Kidney (tissue), 14 donors: ENCODE measurements around the gene MEGF10. TPM values are rescaled to one million over a fixed set of nuclear protein-coding genes. Genes with fewer than 3 reads are reported as not detected.
"Not testable (repeated sequence)": the region's sequence is repeated elsewhere in the genome, so short reads cannot be mapped to it uniquely, and the experiment has no call there.

Experiments used
- DNase-seq, 5 donors: peaks; one replicate each; pipeline ENCODE4 v3.0.0-alpha.2; 2013 to 2020
- FAIRE-seq: peaks from 2 replicates; lab custom pipeline; 2012; peaks lifted over from hg19 to GRCh38; lab: Jason Lieb, UNC
- H3K27ac ChIP-seq, 2 donors: one replicate each; pipeline ENCODE4 v1.7.0; 2013; ENCODE audit warnings: low read depth in 2 of 2, low read length in 2 of 2, inconsistent platforms in 1 of 2
- H3K27me3 ChIP-seq: one replicate; pipeline ENCODE4 v1.7.1; 2013; ENCODE audit warnings: low read length, inconsistent platforms; ENCODE audit not compliant: control insufficient read depth, insufficient read depth
- H3K36me3 ChIP-seq, 3 donors: one replicate each; pipeline versions ENCODE4 v1.7.0 to v1.7.1; 2013; ENCODE audit warnings: low read length in 3 of 3, control low read depth in 1 of 3, inconsistent platforms in 1 of 3; ENCODE audit not compliant: insufficient read depth in 3 of 3, control insufficient read depth in 2 of 3
- H3K4me1 ChIP-seq, 3 donors: one replicate each; pipeline versions ENCODE4 v1.7.0 to v1.7.1; 2013; ENCODE audit warnings: low read length in 3 of 3, inconsistent platforms in 1 of 3, low read depth in 1 of 3; ENCODE audit not compliant: control insufficient read depth in 2 of 3, insufficient read depth in 2 of 3
- H3K4me3 ChIP-seq, 3 donors: one replicate each; pipeline versions ENCODE4 v1.7.0 to v1.8.1; 2013; ENCODE audit warnings: low read length in 3 of 3, control low read depth in 1 of 3, inconsistent platforms in 1 of 3
- H3K9ac ChIP-seq, 3 donors: one replicate each; pipeline versions ENCODE4 v1.7.0 to v1.7.1; 2013; ENCODE audit warnings: low read length in 3 of 3, control low read depth in 1 of 3, inconsistent platforms in 1 of 3
- H3K9me3 ChIP-seq, 3 donors: one replicate each; pipeline versions ENCODE4 v1.7.0 to v1.7.1; 2013; ENCODE audit warnings: low read length in 3 of 3, control low read depth in 1 of 3, inconsistent platforms in 1 of 3; ENCODE audit not compliant: control insufficient read depth in 2 of 3, insufficient read depth in 1 of 3
- intact Hi-C: fragments of 100-400 bp; cut with DNase I; formaldehyde crosslinking; loops from one replicate; pipeline ENCODE4 v1.11.1; 2022
- polyA plus RNA-seq: library from polyadenylated mRNA; stranded (reverse); fragments of 350-450 nt; fragmentation: Illumina TruSeq; extraction: RNeasy Lipid Tissue Mini Kit (QIAGEN cat#74804); gene quantifications from one replicate; pipeline ENCODE4 v1.2.3, GENCODE V29; 2014; ENCODE audit warnings: low read depth, low replicate concordance; ENCODE audit not compliant: insufficient read depth
- total RNA-seq: library from RNA; stranded (reverse); fragmentation: NEBNext Ultra II Directional; extraction: Animal tissue kit (Norgen Biotek cat#: 25700); gene quantifications from one replicate; pipeline ENCODE4 v1.2.1, GENCODE V29; 2021
- TF ChIP-seq, protein P1 (sequence below): IDR thresholded peaks from 3 replicates; pipeline ENCODE4 v1.5.1; 2012; ENCODE audit warnings: mild to moderate bottlenecking, moderate library complexity, borderline replicate concordance; ENCODE audit not compliant: insufficient read depth; ENCODE audit errors: extremely low read depth
- donor health status: control.
- donor health status: control.
- donor health status: control.
- donor health status: control.
- donor health status: control.
- donor health status: DM: yes; HTN: yes; CAD: no.
- donor health status: Normal renal cell carcinoma (clear cell type).

The MEGF10 gene
- total and polyA plus RNA-seq, 2 donors from 2014 or later = 0.09 to 0.25 TPM

DNA sequence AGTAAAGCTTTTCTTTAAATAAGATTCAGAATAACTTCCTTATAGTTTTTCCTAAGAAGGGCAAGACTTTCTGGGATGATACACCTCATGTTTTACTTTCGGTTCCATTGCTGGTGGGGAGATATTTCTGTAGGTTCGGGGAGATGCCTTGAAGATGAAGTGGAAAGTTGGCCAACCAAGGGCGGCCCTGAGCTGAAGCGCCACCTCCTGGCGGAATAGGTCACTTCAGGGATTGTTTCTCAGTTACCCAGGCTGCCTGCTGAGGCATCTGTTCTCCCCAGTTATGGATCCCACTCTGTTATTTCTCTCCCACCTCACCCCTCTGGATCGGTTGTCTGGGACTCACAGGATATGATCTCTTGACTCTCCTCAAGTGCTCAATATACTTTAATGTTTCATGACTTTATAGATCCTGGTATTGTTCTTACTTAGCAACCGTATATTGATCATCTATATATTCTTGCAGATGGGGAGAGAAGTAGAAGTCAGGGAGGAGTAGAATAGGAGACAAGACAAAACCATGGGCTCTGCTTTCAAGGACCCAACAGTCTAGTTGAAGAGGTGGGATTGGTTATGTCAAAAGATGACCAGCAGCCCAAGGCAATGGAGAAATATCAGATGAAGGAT is 23.4 kb downstream of the MEGF10 start:
- Histone ChIP-seq H3K9me3 (no peaks in the 10 kb centered on the region), H3K36me3 (no peaks in the 10 kb centered on the region), H3K9ac (no peak overlapping the region), H3K27ac (no peak overlapping the region), H3K27me3 (no peaks in the 10 kb centered on the region), H3K4me1 (no peaks in the 10 kb centered on the region), H3K4me3 (no peak overlapping the region)
- FAIRE-seq (no peak), DNase-seq (peak; percentile 31 to 63 (median 42))
- intact Hi-C loops = no loop called here
- TF ChIP-seq, protein P1, sequence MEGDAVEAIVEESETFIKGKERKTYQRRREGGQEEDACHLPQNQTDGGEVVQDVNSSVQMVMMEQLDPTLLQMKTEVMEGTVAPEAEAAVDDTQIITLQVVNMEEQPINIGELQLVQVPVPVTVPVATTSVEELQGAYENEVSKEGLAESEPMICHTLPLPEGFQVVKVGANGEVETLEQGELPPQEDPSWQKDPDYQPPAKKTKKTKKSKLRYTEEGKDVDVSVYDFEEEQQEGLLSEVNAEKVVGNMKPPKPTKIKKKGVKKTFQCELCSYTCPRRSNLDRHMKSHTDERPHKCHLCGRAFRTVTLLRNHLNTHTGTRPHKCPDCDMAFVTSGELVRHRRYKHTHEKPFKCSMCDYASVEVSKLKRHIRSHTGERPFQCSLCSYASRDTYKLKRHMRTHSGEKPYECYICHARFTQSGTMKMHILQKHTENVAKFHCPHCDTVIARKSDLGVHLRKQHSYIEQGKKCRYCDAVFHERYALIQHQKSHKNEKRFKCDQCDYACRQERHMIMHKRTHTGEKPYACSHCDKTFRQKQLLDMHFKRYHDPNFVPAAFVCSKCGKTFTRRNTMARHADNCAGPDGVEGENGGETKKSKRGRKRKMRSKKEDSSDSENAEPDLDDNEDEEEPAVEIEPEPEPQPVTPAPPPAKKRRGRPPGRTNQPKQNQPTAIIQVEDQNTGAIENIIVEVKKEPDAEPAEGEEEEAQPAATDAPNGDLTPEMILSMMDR = peak; percentile 68

DNA sequence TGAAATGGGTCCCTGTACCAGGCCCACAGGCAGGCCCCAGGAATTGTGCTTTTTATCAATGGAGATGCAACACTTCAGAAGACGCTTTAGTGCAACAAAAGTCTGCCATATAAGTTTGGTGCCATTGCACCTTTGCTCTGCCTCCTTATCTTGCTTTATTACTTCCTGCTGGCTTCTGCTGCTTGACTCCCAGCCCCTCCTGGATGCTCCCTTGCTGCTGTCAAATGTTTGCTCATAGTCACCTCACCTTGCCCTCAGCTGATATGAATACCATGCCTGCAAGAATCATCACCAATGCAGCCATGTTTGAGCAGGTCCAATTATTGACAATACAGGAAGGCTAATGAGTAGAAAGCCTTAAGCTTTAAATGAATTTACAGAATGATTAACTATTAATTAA is 25.4 kb downstream of the MEGF10 start:
- no peak overlapping the region for H3K9ac ChIP-seq
- H3K27ac ChIP-seq = no peak overlapping the region
- H3K9me3 ChIP-seq = no peaks in the 10 kb centered on the region
- DNase-seq (no peak), FAIRE-seq (no peak)
- intact Hi-C loops = no loop called here
- no peaks in the 10 kb centered on the region for H3K27me3 ChIP-seq
- TF ChIP-seq, protein P1 = no peak
- no peaks in the 10 kb centered on the region for H3K36me3 ChIP-seq
- H3K4me3 ChIP-seq = no peak overlapping the region
- no peaks in the 10 kb centered on the region for H3K4me1 ChIP-seq

DNA sequence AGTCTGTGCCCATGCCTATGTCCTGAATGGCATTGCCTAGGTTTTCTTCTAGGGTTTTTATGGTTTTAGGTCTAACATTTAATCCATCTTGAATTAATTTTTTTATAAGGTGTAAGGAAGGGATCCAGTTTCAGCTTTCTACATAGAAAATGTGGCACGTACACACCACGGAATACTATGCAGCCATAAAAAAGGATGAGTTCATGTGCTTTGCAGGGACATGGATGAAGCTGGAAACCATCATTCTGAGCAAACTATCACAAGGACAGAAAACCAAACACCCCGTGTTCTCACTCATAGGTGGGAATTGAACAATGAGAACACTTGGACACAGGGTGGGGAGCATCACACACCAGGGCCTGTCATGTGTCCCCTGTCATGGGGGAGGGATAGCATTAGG is 26.8 kb downstream of the MEGF10 start:
- H3K9me3 ChIP-seq, H3K9ac ChIP-seq, intact Hi-C loops, H3K27ac ChIP-seq, H3K4me3 ChIP-seq, H3K27me3 ChIP-seq, H3K4me1 ChIP-seq, H3K36me3 ChIP-seq, DNase-seq, FAIRE-seq: not testable (repeated sequence)

DNA sequence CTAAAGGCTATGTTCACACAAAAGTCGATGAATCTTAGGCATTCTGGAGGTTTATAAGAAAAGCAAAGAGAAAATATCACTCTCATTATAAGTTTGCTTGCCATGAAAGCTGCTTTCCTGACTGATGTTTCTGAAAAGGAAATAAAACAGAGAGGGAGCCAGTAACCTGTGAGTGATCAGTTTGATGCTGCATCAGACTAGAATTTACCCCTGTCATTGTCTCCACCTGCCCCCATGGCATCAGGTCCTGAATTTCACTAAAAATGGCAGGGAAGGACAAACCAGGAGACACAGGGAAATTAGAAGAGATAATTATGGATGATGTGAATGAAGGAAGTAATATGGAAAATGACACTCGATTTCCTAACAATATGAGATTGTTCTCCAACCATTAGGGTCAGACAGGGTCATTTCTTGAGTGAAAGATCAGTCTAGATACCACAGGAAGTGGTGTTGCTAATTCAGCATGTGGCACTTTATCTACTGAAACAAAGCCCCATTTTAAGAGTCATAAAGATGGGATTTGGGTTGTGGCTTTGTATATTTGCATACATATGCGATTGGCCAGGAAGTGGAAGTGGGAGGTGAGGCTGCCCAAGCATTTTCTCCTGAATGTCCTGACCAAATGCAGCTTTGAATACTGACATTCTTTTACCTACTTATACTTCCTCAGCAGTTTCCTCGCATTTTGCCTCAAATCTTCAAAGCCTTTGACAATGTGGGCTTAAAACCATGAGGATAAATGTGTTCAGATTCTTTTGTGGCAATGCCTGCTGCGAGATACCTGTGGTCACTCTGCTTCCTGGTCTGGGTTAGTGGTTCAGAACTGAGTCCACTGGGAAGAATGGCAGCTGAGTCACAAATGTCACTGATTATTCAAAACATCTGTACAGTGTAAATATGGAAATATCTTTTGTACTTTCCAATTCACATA is 29.7 kb downstream of the MEGF10 start:
- H3K9ac ChIP-seq = no peak overlapping the region
- DNase-seq = no peak
- H3K4me3 ChIP-seq = no peak overlapping the region
- FAIRE-seq = no peak
- no peaks in the 10 kb centered on the region for H3K27me3 ChIP-seq
- no peak overlapping the region for H3K27ac ChIP-seq
- intact Hi-C loops = no loop called here
- H3K9me3 ChIP-seq = no peaks in the 10 kb centered on the region
- no peaks in the 10 kb centered on the region for H3K36me3 ChIP-seq
- no peaks in the 10 kb centered on the region for H3K4me1 ChIP-seq
- TF ChIP-seq, protein P1 = no peak
